Natural killer cell (primary cell): ENCODE data around the gene NAA38. TPM values are rescaled to one million over a fixed set of nuclear protein-coding genes. Genes with fewer than 3 reads are reported as not detected.

Source experiments
- ATAC-seq, 3 donors: fragments of 150-1000 bp in 2 of 3; fragments of 200-7000 bp in 1 of 3; cut with Tn5 transposase; 1 replicate in 1 of 3; 2 replicates in 2 of 3; pipeline ENCODE4 v1.10.0; 2021; ENCODE audit warnings: mild to moderate bottlenecking in 2 of 3, moderate library complexity in 2 of 3
- DNase-seq, 2 donors: peaks; one replicate each; pipeline versions ENCODE4 v3.0.0 to v3.0.0-alpha.2; 2013 to 2021; ENCODE audit warnings: mixed read lengths in 1 of 2
- H3K27ac ChIP-seq: one replicate; pipeline ENCODE4 v1.5.1; 2013; ENCODE audit warnings: mild to moderate bottlenecking, low read length
- H3K27me3 ChIP-seq: one replicate; pipeline ENCODE4 v1.6.1; 2013; ENCODE audit warnings: low read length; ENCODE audit not compliant: control insufficient read depth, insufficient read depth
- H3K36me3 ChIP-seq: one replicate; pipeline ENCODE4 v1.6.1; 2013; ENCODE audit warnings: low read length; ENCODE audit not compliant: control insufficient read depth, insufficient read depth
- H3K4me1 ChIP-seq: one replicate; pipeline ENCODE4 v1.6.1; 2013; ENCODE audit warnings: low read length; ENCODE audit not compliant: control insufficient read depth, insufficient read depth
- H3K4me3 ChIP-seq: one replicate; pipeline ENCODE4 v1.5.1; 2013; ENCODE audit warnings: low read length
- H3K9me3 ChIP-seq: one replicate; pipeline ENCODE4 v1.6.1; 2013; ENCODE audit warnings: low read length; ENCODE audit not compliant: control insufficient read depth, insufficient read depth
- H3K27ac Mint-ChIP-seq, 2 donors: one replicate each; pipeline ENCODE4 v1.8.0; 2022; ENCODE audit warnings: mild to moderate bottlenecking in 2 of 2, mixed read lengths in 2 of 2, moderate library complexity in 1 of 2
- H3K27me3 Mint-ChIP-seq, 2 donors: one replicate each; pipeline ENCODE4 v1.8.0; 2022; ENCODE audit warnings: low read depth in 2 of 2, mixed read lengths in 2 of 2
- H3K36me3 Mint-ChIP-seq: one replicate; pipeline ENCODE4 v1.8.0; 2022; ENCODE audit warnings: mixed read lengths
- H3K4me1 Mint-ChIP-seq, 2 donors: one replicate each; pipeline ENCODE4 v1.8.0; 2022; ENCODE audit warnings: mixed read lengths in 2 of 2
- H3K4me3 Mint-ChIP-seq: one replicate; pipeline ENCODE4 v1.8.0; 2022; ENCODE audit warnings: mild to moderate bottlenecking, moderate library complexity, mixed read lengths
- H3K9me3 Mint-ChIP-seq, 2 donors: one replicate each; pipeline ENCODE4 v1.8.0; 2022; ENCODE audit warnings: mixed read lengths in 2 of 2
- WGBS: methylation state at CpG from one replicate; pipeline ENCODE4 v1.1.7; 2013; ENCODE audit warnings: missing lambda C conversion rate; ENCODE audit not compliant: insufficient coverage; 5-methylcytosine and 5-hydroxymethylcytosine counted together
- intact Hi-C: fragments of 100-400 bp; cut with micrococcal nuclease; formaldehyde crosslinking; loops from one replicate; pipeline ENCODE4 v1.14.2; 2022
- total RNA-seq, 4 donors: library from RNA; stranded (reverse); fragments of 120-200 nt in 1 of 4; gene quantifications; one replicate each; pipeline versions ENCODE4 v1.2.3 to v1.2.4, GENCODE V29; 2013 to 2022
- TF ChIP-seq, protein P1 (sequence below): fragments of 200-600 bp; IDR thresholded peaks from one replicate; pipeline ENCODE4 v1.8.0; 2022; ENCODE audit warnings: antibody characterized with exemption

The NAA38 gene
- total RNA-seq, 3 donors from 2014 or later (not counting 1 experiment from before 2014, with no cell fraction given): 35.9 to 40.3 (median 37.3) TPM

DNA sequence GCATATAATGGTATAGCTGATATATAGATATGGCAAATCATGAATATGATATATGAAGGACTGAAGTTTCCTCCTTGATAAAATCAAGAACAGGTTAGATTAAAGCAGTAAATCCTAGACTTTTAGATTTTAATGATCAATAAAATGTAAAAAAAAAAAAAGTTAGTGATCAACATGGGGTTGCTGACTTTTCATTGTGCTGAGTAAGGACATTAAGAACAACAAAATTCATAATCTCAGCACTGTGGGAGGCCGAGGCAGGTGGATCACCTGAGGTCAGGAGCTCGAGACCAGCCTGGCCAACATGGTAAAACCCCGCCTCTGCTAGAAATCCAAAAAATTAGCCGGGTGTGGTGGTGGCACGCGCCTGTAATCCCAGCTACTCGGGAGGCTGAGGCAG lies 20.9 kb upstream of the NAA38 start:
- no peaks in the 10 kb centered on the region for H3K36me3 Mint-ChIP-seq
- H3K4me3 Mint-ChIP-seq: no peak overlapping the region
- Histone ChIP-seq H3K27me3 (no peaks in the 10 kb centered on the region), H3K4me3 (no peak overlapping the region), H3K4me1 (peaks cover 3% of the 10 kb centered on the region), H3K27ac (no peak overlapping the region), H3K9me3 (no peaks in the 10 kb centered on the region), H3K36me3 (peaks cover 36% of the 10 kb centered on the region)
- no peak overlapping the region for H3K27ac Mint-ChIP-seq
- no peak for ATAC-seq
- 99% methylated on average over 7 of the region's 7 CpGs for WGBS
- intact Hi-C loops: no loop called here
- no peaks in the 10 kb centered on the region for H3K27me3 Mint-ChIP-seq
- TF ChIP-seq, protein P1, sequence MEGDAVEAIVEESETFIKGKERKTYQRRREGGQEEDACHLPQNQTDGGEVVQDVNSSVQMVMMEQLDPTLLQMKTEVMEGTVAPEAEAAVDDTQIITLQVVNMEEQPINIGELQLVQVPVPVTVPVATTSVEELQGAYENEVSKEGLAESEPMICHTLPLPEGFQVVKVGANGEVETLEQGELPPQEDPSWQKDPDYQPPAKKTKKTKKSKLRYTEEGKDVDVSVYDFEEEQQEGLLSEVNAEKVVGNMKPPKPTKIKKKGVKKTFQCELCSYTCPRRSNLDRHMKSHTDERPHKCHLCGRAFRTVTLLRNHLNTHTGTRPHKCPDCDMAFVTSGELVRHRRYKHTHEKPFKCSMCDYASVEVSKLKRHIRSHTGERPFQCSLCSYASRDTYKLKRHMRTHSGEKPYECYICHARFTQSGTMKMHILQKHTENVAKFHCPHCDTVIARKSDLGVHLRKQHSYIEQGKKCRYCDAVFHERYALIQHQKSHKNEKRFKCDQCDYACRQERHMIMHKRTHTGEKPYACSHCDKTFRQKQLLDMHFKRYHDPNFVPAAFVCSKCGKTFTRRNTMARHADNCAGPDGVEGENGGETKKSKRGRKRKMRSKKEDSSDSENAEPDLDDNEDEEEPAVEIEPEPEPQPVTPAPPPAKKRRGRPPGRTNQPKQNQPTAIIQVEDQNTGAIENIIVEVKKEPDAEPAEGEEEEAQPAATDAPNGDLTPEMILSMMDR: no peak
- no peak for DNase-seq
- no peaks in the 10 kb centered on the region for H3K9me3 Mint-ChIP-seq
- peaks cover 17 to 18% of the 10 kb centered on the region in 2 donors for H3K4me1 Mint-ChIP-seq

- H3K27ac ChIP-seq: no peak overlapping the region
- intact Hi-C loops: no loop called here
- DNase-seq (no peak), ATAC-seq (no peak)
- no peaks in the 10 kb centered on the region for H3K4me1 ChIP-seq
- Mint-ChIP-seq H3K9me3 (no peaks in the 10 kb centered on the region), H3K36me3 (no peaks in the 10 kb centered on the region), H3K27me3 (no peaks in the 10 kb centered on the region), H3K27ac (peak overlapping the region in 1 of 2 donors; percentile 9), H3K4me3 (no peak overlapping the region), H3K4me1 (peaks cover 22 to 27% of the 10 kb centered on the region in 2 donors)
- WGBS: 33% methylated on average over 1 of the region's 2 CpGs
- H3K36me3 ChIP-seq: peaks cover 26% of the 10 kb centered on the region
- TF ChIP-seq, protein P1: no peak
- H3K27me3 ChIP-seq: no peaks in the 10 kb centered on the region
- H3K4me3 ChIP-seq: no peak overlapping the region
- H3K9me3 ChIP-seq: no peaks in the 10 kb centered on the region
These were observed 18.5 kb upstream of the NAA38 start for GRCh38 chr17:7875804-7876370.

DNA sequence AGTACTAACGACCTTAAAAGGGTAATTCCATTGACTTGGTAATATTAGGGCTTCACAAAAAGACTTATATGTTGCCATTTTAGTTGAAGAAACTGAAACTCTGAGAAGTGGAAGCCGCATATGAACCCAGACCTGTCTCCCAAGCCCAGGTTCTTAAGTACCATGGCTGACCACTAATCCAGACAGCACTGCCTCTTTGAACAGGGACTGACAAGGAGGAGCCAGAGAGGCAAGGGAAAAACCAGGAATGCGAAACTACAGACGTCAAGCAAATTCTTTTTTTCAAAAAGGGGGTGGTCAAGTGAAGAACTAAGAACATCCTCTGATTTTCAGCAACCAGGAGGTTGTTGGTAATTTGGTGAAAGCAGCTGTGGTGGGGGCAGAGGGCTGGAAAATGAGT lies 15.7 kb upstream of the NAA38 start:
- H3K4me1 Mint-ChIP-seq: peaks cover 33 to 39% of the 10 kb centered on the region in 2 donors
- H3K27ac Mint-ChIP-seq: peak overlapping the region in 1 of 2 donors; percentile 43
- no peaks in the 10 kb centered on the region for H3K27me3 ChIP-seq
- H3K4me3 ChIP-seq: no peak overlapping the region
- intact Hi-C loops: no loop called here
- 90% methylated on average over 4 of the region's 4 CpGs for WGBS
- H3K36me3 Mint-ChIP-seq: no peaks in the 10 kb centered on the region
- H3K27ac ChIP-seq: no peak overlapping the region
- H3K4me3 Mint-ChIP-seq: no peak overlapping the region
- TF ChIP-seq, protein P1: no peak
- no peaks in the 10 kb centered on the region for H3K9me3 Mint-ChIP-seq
- no peaks in the 10 kb centered on the region for H3K27me3 Mint-ChIP-seq
- no peak for DNase-seq
- H3K4me1 ChIP-seq: peaks cover 3% of the 10 kb centered on the region
- H3K9me3 ChIP-seq: no peaks in the 10 kb centered on the region
- peaks cover 9% of the 10 kb centered on the region for H3K36me3 ChIP-seq
- ATAC-seq: no peak

- no peaks in the 10 kb centered on the region for H3K36me3 Mint-ChIP-seq
- DNase-seq (peak in 1 of 2 donors; percentile 54), ATAC-seq (peak; percentile 79 to 83 (median 79))
- intact Hi-C loops: no loop called here
- WGBS: 20% methylated on average over 5 of the region's 5 CpGs
- Histone ChIP-seq H3K36me3 (no peaks in the 10 kb centered on the region), H3K27me3 (no peaks in the 10 kb centered on the region), H3K27ac (peak overlapping the region; percentile 42), H3K4me1 (peaks cover 14% of the 10 kb centered on the region), H3K4me3 (no peak overlapping the region), H3K9me3 (no peaks in the 10 kb centered on the region)
- peak overlapping the region; percentile 63 to 88 for H3K27ac Mint-ChIP-seq
- H3K4me3 Mint-ChIP-seq: peak overlapping the region; percentile 79
- H3K9me3 Mint-ChIP-seq: no peaks in the 10 kb centered on the region
- H3K27me3 Mint-ChIP-seq: no peaks in the 10 kb centered on the region
- TF ChIP-seq, protein P1: no peak
- peaks cover 28 to 35% of the 10 kb centered on the region in 2 donors for H3K4me1 Mint-ChIP-seq
These were observed 10.5 kb upstream of the NAA38 start for GRCh38 chr17:7867881-7868329.
